HG03469 (cell line): ENCODE measurements around the gene SERPINH1.

Source experiments
- ATAC-seq: cut with Tn5 transposase; IDR thresholded peaks from one replicate; pipeline ENCODE4 v1.9.1; 2021; ENCODE audit warnings: mild to moderate bottlenecking, moderate library complexity, moderate number of reproducible peaks; ENCODE audit not compliant: unreplicated experiment

SERPINH1 gene

GRCh38 chr11:75562048-75562835 is at the start of gene SERPINH1:
SERPINH1 (plus strand) TSS chr11:75562253; CDS start chr11:75566350, 4,097 bp downstream.
- no peak for ATAC-seq

GRCh38 chr11:75513250-75513649 is 48.8 kb upstream of the SERPINH1 start:
- ATAC-seq, result no peak

- ATAC-seq, result no peak
Measured at GRCh38 chr11:75514596-75514995, 47.5 kb upstream of the SERPINH1 start.

GRCh38 chr11:75516140-75516539 is 45.9 kb upstream of the SERPINH1 start:
- no peak for ATAC-seq

- ATAC-seq, result no peak
Measured at GRCh38 chr11:75516886-75517285, 45.2 kb upstream of the SERPINH1 start.

GRCh38 chr11:75518204-75518549 is 43.9 kb upstream of the SERPINH1 start:
- ATAC-seq, result no peak

- ATAC-seq, result no peak
Measured at GRCh38 chr11:75518771-75519653, 43.0 kb upstream of the SERPINH1 start.

- no peak for ATAC-seq
Measured at GRCh38 chr11:75520688-75521087, 41.4 kb upstream of the SERPINH1 start.

GRCh38 chr11:75522286-75523044 is 39.6 kb upstream of the SERPINH1 start:
- ATAC-seq, result no peak

- no peak for ATAC-seq
Measured at GRCh38 chr11:75523189-75523588, 38.9 kb upstream of the SERPINH1 start.

GRCh38 chr11:75523811-75524664 is 38.0 kb upstream of the SERPINH1 start:
- ATAC-seq, result no peak

GRCh38 chr11:75524665-75525432 is 37.2 kb upstream of the SERPINH1 start:
- ATAC-seq, result no peak

GRCh38 chr11:75525433-75526191 is 36.4 kb upstream of the SERPINH1 start, which contains the start of gene GDPD5:
GDPD5 (minus strand) TSS chr11:75525941; CDS start chr11:75477735, 48,206 bp downstream.
- peak; percentile 64 for ATAC-seq

GRCh38 chr11:75526192-75526541 is 35.9 kb upstream of the SERPINH1 start:
- no peak for ATAC-seq

- no peak for ATAC-seq
Measured at GRCh38 chr11:75527130-75527529, 34.9 kb upstream of the SERPINH1 start.

- no peak for ATAC-seq
Measured at GRCh38 chr11:75527938-75528735, 33.9 kb upstream of the SERPINH1 start.

- ATAC-seq, result no peak
Measured at GRCh38 chr11:75530577-75530976, 31.5 kb upstream of the SERPINH1 start.

GRCh38 chr11:75531325-75531724 is 30.7 kb upstream of the SERPINH1 start:
- no peak for ATAC-seq
